K562 (cell line): ENCODE data around the gene CRELD2.
A peak's percentile ranks its signal among the peaks of the same experiment; 100 is the strongest.

Source experiments
- HDAC2 ChIP-seq: fragments of 450-650 bp; IDR thresholded peaks from 2 replicates; pipeline ENCODE4 v1.6.1; 2016; ENCODE audit warnings: mild to moderate bottlenecking
- POLR2AphosphoS5 ChIP-seq: IDR thresholded peaks from 2 replicates; pipeline ENCODE4 v1.6.1; 2011; ENCODE audit warnings: mild to moderate bottlenecking, low read depth, low read length, moderate library complexity; ENCODE audit not compliant: control insufficient read depth, insufficient read depth
- ZBTB1 ChIP-seq: sonication (generic); formaldehyde crosslinking; IDR thresholded peaks from 2 replicates; pipeline ENCODE4 v1.8.1; 2023; ENCODE audit warnings: missing genetic modification reagents, low read depth, mild to moderate bottlenecking, borderline replicate concordance
- ZFX ChIP-seq: sonication (generic); formaldehyde crosslinking; IDR thresholded peaks from 2 replicates; pipeline ENCODE4 v1.8.0; 2022; ENCODE audit warnings: mild to moderate bottlenecking, missing genetic modification reagents, moderate library complexity
- ZKSCAN8 ChIP-seq: fragments of 200-800 bp; sonication (Bioruptor generic); IDR thresholded peaks from 2 replicates; pipeline ENCODE4 v1.6.1; 2016; ENCODE audit warnings: missing genetic modification characterization, missing compliant biosample characterization
- TF ChIP-seq, protein P1 (sequence below), 2 experiments: IDR thresholded peaks; 2 replicates each; pipeline ENCODE4 v1.6.1; 2012; ENCODE audit warnings: improper control_type of control experiment in 2 of 2, low read depth in 2 of 2, low read length in 2 of 2, borderline replicate concordance in 1 of 2
- TF ChIP-seq, protein P2 (sequence below), 3 experiments: IDR thresholded peaks in 2 of 3; conservative IDR thresholded peaks in 1 of 3; 2 replicates each; pipeline ENCODE4 v1.5.1; 2011 to 2012; ENCODE audit warnings: low read length in 3 of 3, mild to moderate bottlenecking in 3 of 3, control low read depth in 2 of 3, improper control_type of control experiment in 1 of 3, inconsistent platforms in 1 of 3, low read depth in 1 of 3, mixed read lengths in 1 of 3, moderate library complexity in 1 of 3; ENCODE audit not compliant: insufficient read depth in 2 of 3

DNA sequence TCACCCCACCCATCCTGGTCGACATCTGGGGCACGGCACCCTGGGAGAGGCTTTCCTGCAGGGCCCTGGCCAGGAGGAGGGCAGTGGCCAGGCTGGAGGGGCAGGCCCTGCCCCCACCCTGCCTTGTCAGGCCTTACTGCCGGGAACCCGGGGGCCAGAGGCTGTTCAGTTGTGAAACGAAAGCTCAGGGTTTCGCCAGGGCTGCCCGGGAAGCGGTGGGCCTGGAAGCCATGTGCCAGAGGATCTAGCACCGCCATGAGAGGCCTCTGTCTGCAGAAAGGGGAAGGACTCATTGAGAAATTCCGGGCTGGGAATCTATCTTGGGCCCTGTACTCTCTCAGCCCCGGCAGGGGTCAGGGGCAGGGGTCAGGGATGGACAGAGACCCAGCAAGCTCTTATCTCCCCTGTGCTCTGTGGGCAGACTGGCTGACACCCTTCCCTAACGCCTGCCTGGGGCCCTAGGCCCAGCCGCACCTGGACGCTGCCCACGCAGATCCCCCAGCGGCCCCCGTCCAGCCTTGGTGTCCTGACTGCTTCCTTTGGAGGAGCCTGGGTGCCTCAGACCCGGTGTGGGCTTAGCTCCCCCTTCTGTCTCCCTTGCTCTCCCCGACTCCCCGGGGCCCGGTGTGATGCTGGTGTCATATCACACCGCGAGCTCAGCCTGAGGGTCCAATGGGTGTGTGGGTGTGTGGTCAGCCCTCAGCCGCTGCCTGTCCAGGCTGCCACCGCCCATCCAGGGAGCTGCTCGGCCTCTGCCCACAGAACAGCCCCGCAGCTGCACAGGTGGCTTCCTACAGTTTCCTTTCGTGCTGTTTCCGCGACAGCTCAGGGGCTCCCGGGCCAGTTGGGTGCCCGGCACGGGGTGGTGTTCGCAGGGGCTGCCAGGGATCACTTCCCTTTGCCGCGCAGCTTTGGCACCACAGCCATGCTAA lies 48.6 kb downstream of the CRELD2 start:
- TF ChIP-seq ZFX (CRISPR knock-in tag) (peak; percentile 55), POLR2AphosphoS5 (no peak), ZKSCAN8 (CRISPR knock-in tag) (no peak), ZBTB1 (CRISPR knock-in tag) (no peak), HDAC2 (no peak)
- TF ChIP-seq, protein P1, sequence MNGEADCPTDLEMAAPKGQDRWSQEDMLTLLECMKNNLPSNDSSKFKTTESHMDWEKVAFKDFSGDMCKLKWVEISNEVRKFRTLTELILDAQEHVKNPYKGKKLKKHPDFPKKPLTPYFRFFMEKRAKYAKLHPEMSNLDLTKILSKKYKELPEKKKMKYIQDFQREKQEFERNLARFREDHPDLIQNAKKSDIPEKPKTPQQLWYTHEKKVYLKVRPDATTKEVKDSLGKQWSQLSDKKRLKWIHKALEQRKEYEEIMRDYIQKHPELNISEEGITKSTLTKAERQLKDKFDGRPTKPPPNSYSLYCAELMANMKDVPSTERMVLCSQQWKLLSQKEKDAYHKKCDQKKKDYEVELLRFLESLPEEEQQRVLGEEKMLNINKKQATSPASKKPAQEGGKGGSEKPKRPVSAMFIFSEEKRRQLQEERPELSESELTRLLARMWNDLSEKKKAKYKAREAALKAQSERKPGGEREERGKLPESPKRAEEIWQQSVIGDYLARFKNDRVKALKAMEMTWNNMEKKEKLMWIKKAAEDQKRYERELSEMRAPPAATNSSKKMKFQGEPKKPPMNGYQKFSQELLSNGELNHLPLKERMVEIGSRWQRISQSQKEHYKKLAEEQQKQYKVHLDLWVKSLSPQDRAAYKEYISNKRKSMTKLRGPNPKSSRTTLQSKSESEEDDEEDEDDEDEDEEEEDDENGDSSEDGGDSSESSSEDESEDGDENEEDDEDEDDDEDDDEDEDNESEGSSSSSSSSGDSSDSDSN (IDR thresholded peaks at IDR 0.05; ENCODE audit: borderline replicate concordance in 1 of 2, low read depth in 2 of 2, low read length in 2 of 2), result no peak
- TF ChIP-seq, protein P2, sequence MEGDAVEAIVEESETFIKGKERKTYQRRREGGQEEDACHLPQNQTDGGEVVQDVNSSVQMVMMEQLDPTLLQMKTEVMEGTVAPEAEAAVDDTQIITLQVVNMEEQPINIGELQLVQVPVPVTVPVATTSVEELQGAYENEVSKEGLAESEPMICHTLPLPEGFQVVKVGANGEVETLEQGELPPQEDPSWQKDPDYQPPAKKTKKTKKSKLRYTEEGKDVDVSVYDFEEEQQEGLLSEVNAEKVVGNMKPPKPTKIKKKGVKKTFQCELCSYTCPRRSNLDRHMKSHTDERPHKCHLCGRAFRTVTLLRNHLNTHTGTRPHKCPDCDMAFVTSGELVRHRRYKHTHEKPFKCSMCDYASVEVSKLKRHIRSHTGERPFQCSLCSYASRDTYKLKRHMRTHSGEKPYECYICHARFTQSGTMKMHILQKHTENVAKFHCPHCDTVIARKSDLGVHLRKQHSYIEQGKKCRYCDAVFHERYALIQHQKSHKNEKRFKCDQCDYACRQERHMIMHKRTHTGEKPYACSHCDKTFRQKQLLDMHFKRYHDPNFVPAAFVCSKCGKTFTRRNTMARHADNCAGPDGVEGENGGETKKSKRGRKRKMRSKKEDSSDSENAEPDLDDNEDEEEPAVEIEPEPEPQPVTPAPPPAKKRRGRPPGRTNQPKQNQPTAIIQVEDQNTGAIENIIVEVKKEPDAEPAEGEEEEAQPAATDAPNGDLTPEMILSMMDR (IDR thresholded peaks at IDR 0.05 in 2 of 3, conservative IDR thresholded peaks at IDR 0.05 in 1 of 3; ENCODE audit: insufficient read depth in 2 of 3, low read depth in 1 of 3, low read length in 3 of 3), result no peak
